A549 (cell line): ENCODE data around the gene OGFOD1. TPM values are rescaled to one million over a fixed set of nuclear protein-coding genes. Genes with fewer than 3 reads are reported as not detected.
A peak's percentile ranks its signal among the peaks of the same experiment; 100 is the strongest.

ENCODE experiments used
- ATAC-seq, 2 experiments: fragments of 200-7000 bp in 1 of 2; fragments of >200 bp in 1 of 2; cut with Nextera tagmentation in 1 of 2; cut with Tn5 transposase in 1 of 2; 3 replicates each; pipeline versions ENCODE4 v1.8.0 to v1.9.1; 2018 to 2020; ENCODE audit warnings: mild to moderate bottlenecking in 1 of 2, moderate library complexity in 1 of 2
- CTCF ChIA-PET: fragments of 300-600 bp; sonication (Branson Sonifier 250); formaldehyde crosslinking; extraction: SDS; loops from one replicate; lab custom pipeline; 2021; ENCODE audit warnings: antibody characterized with exemption, inconsistent platforms; lab: Yijun Ruan, JAX
- POLR2A ChIA-PET: fragments of 350-600 bp; formaldehyde crosslinking; extraction: SDS; loops from one replicate; lab custom pipeline; 2021; ENCODE audit warnings: antibody characterized with exemption, inconsistent platforms; lab: Yijun Ruan, JAX
- DNase-seq, 2 experiments: peaks; one replicate each; pipeline versions ENCODE4 v3.0.0 to v3.0.0-alpha.2; 2011 to 2016; ENCODE audit warnings: low read depth in 1 of 2, low spot score in 1 of 2
- FAIRE-seq: peaks from 2 replicates; lab custom pipeline; 2011; peaks lifted over from hg19 to GRCh38; lab: Jason Lieb, UNC
- H3K27ac ChIP-seq, 2 experiments: fragments of >200 bp; sonication (Bioruptor Twin); formaldehyde crosslinking; 3 replicates each; pipeline ENCODE4 v1.5.1; 2016 to 2017
- H3K4me1 ChIP-seq: fragments of >200 bp; sonication (Bioruptor Twin); formaldehyde crosslinking; 3 replicates; pipeline ENCODE4 v1.6.1; 2016
- H3K4me2 ChIP-seq: fragments of >200 bp; sonication (Bioruptor Twin); formaldehyde crosslinking; 3 replicates; pipeline ENCODE4 v1.6.1; 2016
- H3K4me3 ChIP-seq: fragments of >200 bp; sonication (Bioruptor Twin); formaldehyde crosslinking; 3 replicates; pipeline ENCODE4 v1.5.1; 2016
- H3K9me3 ChIP-seq: fragments of >200 bp; sonication (Bioruptor Twin); formaldehyde crosslinking; 3 replicates; pipeline ENCODE4 v1.6.1; 2016
- CEBPB ChIP-seq, 2 experiments: fragments of >200 bp in 1 of 2; sonication (Bioruptor Twin) in 1 of 2; formaldehyde crosslinking in 1 of 2; IDR thresholded peaks; 2 replicates each; pipeline ENCODE4 v1.6.1; 2012 to 2016
- EHMT2 ChIP-seq: fragments of 200-600 bp; sonication (generic); IDR thresholded peaks from 2 replicates; pipeline ENCODE4 v1.6.1; 2016; ENCODE audit warnings: antibody characterized with exemption, low read depth, mild to moderate bottlenecking, moderate library complexity
- ELK1 ChIP-seq: fragments of 150-350 bp; IDR thresholded peaks from 2 replicates; pipeline ENCODE4 v1.6.1; 2014; ENCODE audit warnings: low read depth, mild to moderate bottlenecking, low read length
- ESRRA ChIP-seq: fragments of 150-350 bp; IDR thresholded peaks from 2 replicates; pipeline ENCODE4 v1.6.1; 2014; ENCODE audit warnings: mild to moderate bottlenecking, low read length, borderline replicate concordance
- FOSL2 ChIP-seq, 2 experiments: fragments of 450-650 bp in 1 of 2; fragments of >200 bp in 1 of 2; sonication (Bioruptor Twin) in 1 of 2; formaldehyde crosslinking; IDR thresholded peaks; 2 replicates each; pipeline versions ENCODE4 v1.5.0 to v1.6.1; 2016 to 2020; ENCODE audit warnings: mild to moderate bottlenecking in 1 of 2, moderate library complexity in 1 of 2
- FOXS1 ChIP-seq: fragments of 250-450 bp; sonication (Bioruptor Pico); IDR thresholded peaks from 2 replicates; pipeline ENCODE4 v1.5.0; 2020; ENCODE audit warnings: mild to moderate bottlenecking, moderate library complexity
- GATA3 ChIP-seq: IDR thresholded peaks from 2 replicates; pipeline ENCODE4 v1.6.1; 2012; ENCODE audit warnings: borderline replicate concordance
- HDAC2 ChIP-seq: fragments of 200-600 bp; sonication (generic); IDR thresholded peaks from 2 replicates; pipeline ENCODE4 v1.6.1; 2016
- HES2 ChIP-seq: fragments of >200 bp; sonication (Bioruptor Twin); formaldehyde crosslinking; IDR thresholded peaks from 2 replicates; pipeline ENCODE4 v1.6.1; 2016
- HEYL ChIP-seq: fragments of 250-450 bp; sonication (Bioruptor Pico); IDR thresholded peaks from 2 replicates; pipeline ENCODE4 v1.8.0; 2021; ENCODE audit warnings: mild to moderate bottlenecking, moderate library complexity
- HOXA7 ChIP-seq: fragments of 250-450 bp; sonication (Bioruptor Pico); IDR thresholded peaks from 2 replicates; pipeline ENCODE4 v1.5.0; 2020; ENCODE audit warnings: mild to moderate bottlenecking, moderate library complexity
- HOXB13 ChIP-seq: fragments of 250-450 bp; sonication (Bioruptor Pico); IDR thresholded peaks from 2 replicates; pipeline ENCODE4 v1.5.0; 2020; ENCODE audit warnings: low read depth, mild to moderate bottlenecking, moderate library complexity
- JUNB ChIP-seq: fragments of >200 bp; sonication (Bioruptor Twin); formaldehyde crosslinking; IDR thresholded peaks from 2 replicates; pipeline ENCODE4 v1.6.1; 2016
- KDM1A ChIP-seq: fragments of 200-600 bp; sonication (generic); IDR thresholded peaks from 2 replicates; pipeline ENCODE4 v1.6.1; 2016; ENCODE audit warnings: low read depth, mild to moderate bottlenecking
- KDM5A ChIP-seq: fragments of 200-600 bp; sonication (generic); IDR thresholded peaks from 2 replicates; pipeline ENCODE4 v1.6.1; 2016; ENCODE audit warnings: antibody characterized with exemption, mild to moderate bottlenecking
- MAFK ChIP-seq: fragments of 450-650 bp; IDR thresholded peaks from 2 replicates; pipeline ENCODE4 v1.6.1; 2014; ENCODE audit not compliant: partially characterized antibody
- MAX ChIP-seq: IDR thresholded peaks from 2 replicates; pipeline ENCODE4 v1.6.1; 2012
- NFE2L2 ChIP-seq: fragments of 150-350 bp; conservative IDR thresholded peaks from 2 replicates; pipeline ENCODE4 v1.6.1; 2014; ENCODE audit warnings: low read length
- NPAS2 ChIP-seq: fragments of 250-450 bp; sonication (Bioruptor Pico); IDR thresholded peaks from 2 replicates; pipeline ENCODE4 v1.8.0; 2022; ENCODE audit warnings: mild to moderate bottlenecking, moderate library complexity, borderline replicate concordance
- NR3C1 ChIP-seq: fragments of >200 bp; sonication (Bioruptor Twin); formaldehyde crosslinking; IDR thresholded peaks from 3 replicates; pipeline ENCODE4 v1.6.1; 2017
- PBX3 ChIP-seq: IDR thresholded peaks from 2 replicates; pipeline ENCODE4 v1.6.1; 2012
- POLR2A ChIP-seq: IDR thresholded peaks from 2 replicates; pipeline ENCODE4 v1.6.1; 2012; ENCODE audit warnings: mild to moderate bottlenecking, low read length
- POLR2AphosphoS2 ChIP-seq: conservative IDR thresholded peaks from 2 replicates; pipeline ENCODE4 v1.6.1; 2012; ENCODE audit warnings: low read length, improper control_type of control experiment, inconsistent platforms
- RAD21 ChIP-seq, 2 experiments: fragments of >200 bp in 1 of 2; sonication (Bioruptor Twin) in 1 of 2; formaldehyde crosslinking in 1 of 2; IDR thresholded peaks in 1 of 2; conservative IDR thresholded peaks in 1 of 2; 2 replicates in 1 of 2; 3 replicates in 1 of 2; pipeline ENCODE4 v1.6.1; 2012 to 2018; ENCODE audit warnings: inconsistent platforms in 1 of 2
- RFX5 ChIP-seq: fragments of 450-650 bp; IDR thresholded peaks from 2 replicates; pipeline ENCODE4 v1.7.1; 2014; ENCODE audit warnings: antibody characterized with exemption, mild to moderate bottlenecking, moderate library complexity
- SMC3 ChIP-seq: fragments of >200 bp; sonication (Bioruptor Twin); formaldehyde crosslinking; IDR thresholded peaks from 3 replicates; pipeline ENCODE4 v1.6.1; 2018; ENCODE audit warnings: inconsistent platforms
- TFCP2L1 ChIP-seq: fragments of 250-450 bp; sonication (Bioruptor Pico); IDR thresholded peaks from 2 replicates; pipeline ENCODE4 v1.5.0; 2021; ENCODE audit warnings: mild to moderate bottlenecking
- TP53 ChIP-seq: fragments of 250-450 bp; sonication (Bioruptor Pico); IDR thresholded peaks from 2 replicates; pipeline ENCODE4 v1.5.0; 2021; ENCODE audit warnings: mild to moderate bottlenecking, moderate library complexity
- USF2 ChIP-seq: fragments of 450-650 bp; IDR thresholded peaks from 2 replicates; pipeline ENCODE4 v1.6.1; 2014; ENCODE audit warnings: antibody characterized with exemption
- ZFP36 ChIP-seq: fragments of 450-650 bp; IDR thresholded peaks from 2 replicates; pipeline ENCODE4 v1.6.1; 2014; ENCODE audit warnings: borderline replicate concordance; ENCODE audit not compliant: partially characterized antibody
- ZSCAN20 ChIP-seq: fragments of 250-450 bp; sonication (Bioruptor Pico); IDR thresholded peaks from 2 replicates; pipeline ENCODE4 v1.8.0; 2022; ENCODE audit warnings: mild to moderate bottlenecking, moderate library complexity
- WGBS: methylation state at CpG from one replicate; pipeline ENCODE4 v1.1.6; 2017; ENCODE audit errors: missing lambda C conversion rate; 5-methylcytosine and 5-hydroxymethylcytosine counted together
- polyA plus RNA-seq, 4 experiments: library from polyadenylated mRNA; depleted of rRNA in 3 of 4; stranded (reverse); fragments of >200 nt; fragmentation: RNase III in 1 of 4; extraction: RNeasy Plus Mini Kit Qiagen cat#74134 plus additional on column Dnase treatment in 1 of 4; gene quantifications; 2 replicates in 3 of 4; 3 replicates in 1 of 4; pipeline ENCODE4 v1.2.3, GENCODE V29; 2011 to 2017

OGFOD1 gene
- polyA plus RNA-seq, 2 of the 4 experiments (the other 2 are of a cell fraction) = 71.6 to 94.1 TPM

GRCh38 chr16:56478281-56479049 is 27.1 kb downstream of the OGFOD1 start:
- Histone ChIP-seq H3K9me3 (no peaks in the 10 kb centered on the region), H3K4me3 (no peak overlapping the region), H3K27ac (peak overlapping the region; percentile 49 to 50; a peak in 4 of 6 replicates), H3K4me2 (no peak overlapping the region)
- ATAC-seq (no peak), FAIRE-seq (no peak)
- POLR2A ChIA-PET = no interaction called here
- WGBS = 82% methylated on average over 2 of the region's 2 CpGs
- TF ChIP-seq MAX = no peak
- no peak for TF ChIP-seq MAFK
- no peak for TF ChIP-seq TFCP2L1
- no peak for TF ChIP-seq KDM1A
- no peak for TF ChIP-seq POLR2AphosphoS2
- TF ChIP-seq HOXB13 (CRISPR knock-in tag) = no peak
- no peak for TF ChIP-seq HDAC2
- no peak for TF ChIP-seq USF2
- TF ChIP-seq RAD21 (conservative IDR thresholded peaks at IDR 0.05 in 1 of 2, IDR thresholded peaks at IDR 0.05 in 1 of 2) = no peak
- no peak for TF ChIP-seq GATA3
- no peak for TF ChIP-seq FOSL2 (IDR thresholded peaks at IDR 0.05)
- no peak for TF ChIP-seq FOSL2 (CRISPR knock-in tag; IDR thresholded peaks at IDR 0.05)
- TF ChIP-seq RFX5 = no peak
- no peak for TF ChIP-seq JUNB
- TF ChIP-seq HEYL (CRISPR knock-in tag) = no peak
- no peak for TF ChIP-seq HOXA7 (CRISPR knock-in tag)
- no peak for TF ChIP-seq FOXS1
- no peak for TF ChIP-seq NR3C1
- TF ChIP-seq TP53 (CRISPR knock-in tag) = no peak
- TF ChIP-seq NFE2L2 = no peak
- TF ChIP-seq, all 56 proteins: peak for 0
- H3K4me1 ChIP-seq = peaks cover 13% of the 10 kb centered on the region; the same call in 2 of the 3 replicates
- CTCF ChIA-PET = interaction anchor here (1.1 to 1.5 kb wide), 3 partner anchors 9 to 122 kb away, joined by 3 to 5 read pairs (median 4); no protein-coding TSS in a partner anchor
- no peak for DNase-seq

GRCh38 chr16:56479469-56479868 is 28.1 kb downstream of the OGFOD1 start:
- Histone ChIP-seq H3K4me3 (no peak overlapping the region), H3K4me1 (peaks cover 13% of the 10 kb centered on the region; the same call in 2 of the 3 replicates), H3K9me3 (no peaks in the 10 kb centered on the region)
- POLR2A ChIA-PET = interaction anchor here (0.5 kb wide), 1 partner anchor 178 kb away, joined by 6 read pairs; no protein-coding TSS in a partner anchor
- FAIRE-seq = no peak
- TF ChIP-seq NR3C1 = no peak
- no peak for TF ChIP-seq ELK1
- TF ChIP-seq, all 56 proteins: peak for 0
- DNase-seq (no peak), ATAC-seq (no peak)
- H3K27ac ChIP-seq = no peak overlapping the region; a peak in 2 of 6 replicates
- CTCF ChIA-PET = interaction anchor here (1.1 to 1.5 kb wide), 2 partner anchors 11 to 121 kb away, joined by 3 to 4 read pairs; no protein-coding TSS in a partner anchor
- no peak overlapping the region for H3K4me2 ChIP-seq
- 97% methylated on average over 2 of the region's 2 CpGs for WGBS

GRCh38 chr16:56480776-56481467 is 29.6 kb downstream of the OGFOD1 start:
- no peak for FAIRE-seq
- ATAC-seq = no peak
- no peak overlapping the region for H3K27ac ChIP-seq
- DNase-seq = no peak
- ChIA-PET POLR2A (no interaction called here), CTCF (interaction anchor here (0.8 kb wide), 1 partner anchor 21 kb away, joined by 6 read pairs; no protein-coding TSS in a partner anchor)
- H3K4me2 ChIP-seq = no peak overlapping the region
- peaks cover 13% of the 10 kb centered on the region; the same call in 2 of the 3 replicates for H3K4me1 ChIP-seq
- H3K4me3 ChIP-seq = no peak overlapping the region
- 82% methylated on average over 7 of the region's 7 CpGs for WGBS
- H3K9me3 ChIP-seq = no peaks in the 10 kb centered on the region
- TF ChIP-seq GATA3 (no peak), CEBPB (IDR thresholded peaks at IDR 0.05) (no peak), ESRRA (no peak), KDM5A (no peak), ZFP36 (no peak), HES2 (no peak), ZSCAN20 (CRISPR knock-in tag) (no peak), NPAS2 (CRISPR knock-in tag) (no peak), EHMT2 (no peak), POLR2A (no peak), PBX3 (no peak), MAX (no peak), SMC3 (no peak)
